ENCODE data around the gene ANKRD30B.
"Not testable (repeated sequence)": the region's sequence is repeated elsewhere in the genome, so short reads cannot be mapped to it uniquely, and the experiment has no call there.

Gene ANKRD30B

DNA sequence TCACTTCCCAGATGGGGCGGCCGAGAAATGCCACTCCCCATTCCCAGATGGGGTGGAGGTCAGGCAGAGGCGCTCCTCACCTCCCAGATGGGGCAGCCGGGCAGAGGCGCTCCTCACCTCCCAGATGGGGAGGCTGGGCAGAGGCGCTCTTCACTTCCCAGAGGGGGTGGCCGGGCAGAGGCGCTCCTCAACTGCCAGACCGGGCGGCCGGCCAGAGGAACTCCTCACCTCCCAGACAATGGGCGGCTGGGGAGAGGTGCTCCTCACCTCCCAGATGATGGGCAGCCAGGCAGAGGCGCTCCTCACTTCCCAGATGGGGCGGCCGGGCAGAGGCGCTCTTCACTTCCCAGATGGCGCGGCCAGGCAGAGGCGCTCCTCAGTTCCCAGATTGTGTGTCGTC is 108.3 kb downstream of the ANKRD30B start:
- not testable (repeated sequence) for DNase-seq (ENCODE audit: low read depth)

GRCh38 chr18:14858514-14858913 is 110.5 kb downstream of the ANKRD30B start:
- not testable (repeated sequence) for DNase-seq (ENCODE audit: low read depth)

GRCh38 chr18:14859995-14860394 is 112.0 kb downstream of the ANKRD30B start:
- not testable (repeated sequence) for DNase-seq (ENCODE audit: low read depth)

- not testable (repeated sequence) for DNase-seq (ENCODE audit: low read depth)
Measured at GRCh38 chr18:14866426-14866825, 118.5 kb downstream of the ANKRD30B start.

DNA sequence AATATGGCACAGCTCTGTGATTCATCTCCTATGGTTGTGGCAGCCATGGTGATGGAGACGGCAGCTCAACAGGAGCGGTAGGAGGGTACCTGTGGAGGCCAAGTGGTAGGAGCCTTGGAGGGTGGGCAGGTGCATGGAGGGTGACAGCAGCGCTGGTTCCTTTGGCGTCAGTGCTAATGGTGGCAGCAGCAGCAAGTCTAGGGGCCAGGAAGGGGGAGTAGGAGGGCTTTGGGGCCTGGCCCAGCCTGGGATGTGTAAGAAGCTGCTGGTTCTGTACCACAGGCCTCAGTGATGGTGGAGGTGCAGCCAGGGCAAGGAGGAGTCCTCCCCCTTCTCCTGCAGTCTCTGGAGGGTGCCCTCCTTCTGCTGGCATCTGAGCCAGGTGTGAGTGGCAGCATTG is 120.0 kb downstream of the ANKRD30B start:
- not testable (repeated sequence) for DNase-seq (ENCODE audit: low read depth)

DNA sequence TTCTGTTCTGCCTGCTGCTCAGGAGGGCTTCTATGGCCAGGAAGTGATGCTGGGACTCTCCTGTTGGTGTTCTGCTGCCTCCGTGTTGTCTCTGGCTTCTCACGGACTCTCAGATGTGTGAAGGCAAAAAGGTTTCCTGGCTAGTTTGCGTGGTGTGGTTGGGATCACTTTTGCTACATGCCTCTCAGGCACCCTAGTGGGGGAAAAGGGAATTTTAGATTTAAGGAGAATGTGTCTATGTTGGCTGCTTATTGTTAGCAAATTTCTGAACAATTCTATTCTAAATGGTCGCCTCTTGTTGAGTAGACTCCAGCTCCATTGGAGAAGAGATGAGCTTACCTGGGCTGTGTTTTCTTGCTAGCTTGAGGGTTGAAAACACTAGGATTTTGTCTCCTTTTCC is 120.9 kb downstream of the ANKRD30B start:
- DNase-seq (ENCODE audit: low read depth), result not testable (repeated sequence)

DNA sequence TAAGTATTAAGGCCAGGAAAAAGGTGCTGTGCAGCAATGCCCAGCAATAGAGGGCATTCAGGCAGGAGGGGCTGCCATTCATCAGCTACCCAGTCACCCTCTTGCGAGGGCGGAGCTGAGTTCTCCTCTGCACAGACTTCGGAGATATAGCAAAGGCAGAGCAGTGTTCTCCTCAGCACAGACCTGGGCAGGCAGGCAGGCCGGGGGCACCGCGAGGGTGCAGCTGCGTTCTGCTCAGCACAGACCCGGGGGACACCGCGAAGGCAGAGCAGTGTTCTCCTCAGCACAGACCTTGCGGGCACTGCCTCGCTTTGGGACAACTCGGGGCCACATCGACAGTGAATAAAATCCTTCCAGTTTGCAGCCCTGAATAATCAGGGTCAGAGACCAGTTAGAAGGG is 130.9 kb downstream of the ANKRD30B start:
- DNase-seq (ENCODE audit: low read depth), result not testable (repeated sequence)

- DNase-seq (ENCODE audit: low read depth), result no peak
Measured at GRCh38 chr18:14900435-14900834, 152.5 kb downstream of the ANKRD30B start.
